Stimulated activated CD8-positive, alpha-beta memory T cell treated with anti-CD3 and anti-CD28 coated beads, Interleukin-4, amount 100 ng/mL, for 48 hours (primary cell): Measurements from ENCODE around the gene RPS2.
"Not testable (repeated sequence)": the region's sequence is repeated elsewhere in the genome, so short reads cannot be mapped to it uniquely, and the experiment has no call there.

ENCODE experiments used
- DNase-seq: peaks from one replicate; pipeline ENCODE4 v3.0.0-alpha.2; 2020

Gene RPS2

DNA sequence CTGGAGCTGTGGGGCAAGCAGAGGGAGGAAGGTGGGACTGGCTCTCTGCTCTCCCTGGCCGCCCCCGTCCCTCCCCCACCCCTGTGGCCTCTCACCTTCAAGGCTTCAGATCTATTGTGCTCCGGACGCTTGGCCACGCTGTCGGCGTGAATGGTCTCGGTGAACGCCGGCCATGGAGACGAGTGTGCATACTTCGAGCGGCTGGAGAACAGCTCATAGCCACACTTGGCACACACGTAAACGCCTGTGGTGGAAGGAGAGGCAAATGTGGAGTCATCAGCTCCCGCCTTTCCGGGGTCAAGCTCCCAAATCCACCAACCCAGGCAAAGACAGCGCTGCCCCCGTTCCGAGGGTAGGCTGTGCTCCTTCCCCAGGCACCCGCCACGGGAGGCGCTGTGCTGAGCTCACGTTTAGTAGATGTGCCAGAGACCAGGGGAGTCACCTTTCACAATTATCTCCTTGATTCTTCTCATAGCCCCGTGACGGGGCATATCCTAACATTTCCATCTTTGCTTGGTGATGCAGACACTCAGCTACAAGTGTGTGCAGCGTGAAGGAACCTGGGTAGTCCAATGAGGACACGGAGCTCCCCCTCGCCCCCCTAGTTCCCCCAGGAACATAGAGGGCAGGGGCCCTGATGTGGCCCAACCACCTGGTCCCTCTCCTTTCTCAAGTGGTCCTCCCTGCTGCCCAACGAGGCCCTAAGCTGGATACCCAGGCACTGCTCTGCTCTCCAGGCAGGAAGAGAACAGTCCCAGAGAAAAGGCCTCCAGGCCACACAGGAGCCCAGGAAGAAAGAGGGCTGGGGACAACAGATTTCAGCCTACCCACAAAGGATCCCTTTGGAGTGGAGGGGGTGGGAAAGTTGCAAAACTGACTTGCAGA, 23.2 kb downstream of the RPS2 start:
- no peak for DNase-seq

DNA sequence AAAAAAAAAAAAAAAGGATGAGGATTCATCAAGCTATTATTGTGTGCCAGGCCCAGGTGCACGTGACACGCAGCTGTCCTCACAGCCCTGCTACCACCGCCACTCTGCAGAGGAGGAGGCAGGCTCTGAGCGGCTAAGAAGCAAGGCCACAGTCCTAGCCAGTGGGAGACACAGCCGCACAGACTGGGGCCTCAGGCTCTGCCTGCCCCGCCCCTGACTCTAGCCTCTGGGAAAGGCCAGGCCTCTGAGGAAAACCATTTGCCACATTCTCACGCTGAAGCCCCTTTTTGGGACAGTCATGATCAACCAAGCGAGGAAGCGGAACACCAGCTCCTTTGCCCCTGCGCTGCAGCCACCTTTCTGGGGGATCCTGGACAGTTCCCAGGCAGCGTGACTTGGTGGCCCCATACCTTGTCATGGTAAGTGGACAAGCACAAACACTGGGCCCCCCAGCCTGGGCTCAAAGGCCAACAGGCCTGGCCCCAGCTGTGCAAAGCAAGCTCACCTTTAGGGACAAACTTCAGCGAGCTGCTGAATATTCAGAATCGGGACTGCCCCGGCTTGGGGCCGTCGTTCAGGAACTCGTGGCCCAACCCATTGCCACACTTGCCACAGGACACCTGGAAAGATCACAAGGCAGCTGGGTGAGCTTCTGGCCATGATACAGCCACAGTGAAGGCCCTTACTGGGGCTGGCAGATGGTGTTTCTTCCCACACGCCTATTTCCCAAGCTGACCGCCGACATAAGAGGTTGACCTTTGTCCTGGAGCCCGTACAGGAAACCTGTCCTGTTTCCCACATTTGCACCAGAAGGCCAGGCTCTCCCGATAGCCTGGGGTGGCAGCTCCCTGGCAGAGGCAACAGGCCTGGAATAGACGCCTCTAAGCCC, 24.1 kb downstream of the RPS2 start:
- DNase-seq, result no peak

DNA sequence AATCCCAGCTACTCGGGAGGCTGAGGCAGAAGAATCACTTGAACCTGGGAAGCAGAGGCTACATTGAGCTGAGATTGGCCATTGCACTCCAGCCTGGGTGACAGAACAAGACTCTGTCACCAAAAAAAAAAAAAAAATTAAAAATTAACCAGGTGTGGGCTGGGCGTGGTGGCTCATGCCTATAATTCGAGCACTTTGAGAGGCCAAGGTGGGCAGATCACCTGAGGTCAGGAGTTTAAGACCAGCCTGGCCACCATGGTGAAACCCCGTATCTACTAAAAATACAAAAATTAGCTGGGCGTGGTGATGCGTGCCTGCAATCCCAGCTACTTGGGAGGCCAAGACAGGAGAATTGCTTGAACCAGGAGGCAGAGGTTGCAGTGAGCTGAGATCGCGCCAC, 24.8 kb downstream of the RPS2 start:
- DNase-seq, result not testable (repeated sequence)

DNA sequence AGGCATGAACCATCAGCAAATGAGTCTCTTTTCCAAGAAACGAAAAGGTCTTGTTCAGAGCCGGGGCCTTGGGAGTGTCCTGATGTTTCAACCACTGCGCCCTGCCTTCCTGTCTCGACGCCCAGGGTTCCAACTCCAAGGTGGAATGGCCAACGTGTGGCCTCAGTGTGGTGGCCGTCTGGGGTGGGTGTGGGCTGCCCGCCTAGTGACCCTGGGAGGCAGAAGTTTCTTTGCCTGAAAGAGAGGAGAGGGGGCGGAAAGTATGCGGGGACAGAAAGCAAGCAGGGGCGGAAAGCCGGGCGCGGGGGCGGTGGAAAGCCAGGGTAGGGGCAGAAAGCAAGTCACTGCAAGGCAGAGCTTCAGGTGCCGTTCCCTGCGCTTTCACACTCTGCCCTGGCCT, 25.7 kb downstream of the RPS2 start:
- DNase-seq, result no peak

DNA sequence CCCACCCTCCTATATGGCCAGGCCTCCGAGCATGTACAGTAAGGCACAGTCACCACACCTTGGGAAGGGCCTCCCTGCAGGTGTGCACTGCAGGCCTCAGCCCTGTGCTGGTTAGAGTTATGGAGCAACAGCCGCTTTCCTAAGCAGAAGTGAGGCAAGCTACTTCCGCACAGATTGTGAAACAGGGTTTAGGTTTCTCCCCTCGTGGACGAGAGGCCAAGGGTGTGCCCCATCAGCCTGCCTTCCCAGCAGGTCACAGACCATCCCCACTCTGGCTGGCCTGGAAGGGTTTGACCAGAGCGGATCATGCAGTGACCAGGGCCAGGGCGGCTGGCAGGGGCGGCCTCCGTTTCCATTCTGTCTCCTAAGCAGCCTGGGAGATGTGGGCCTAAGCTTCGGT, 26.3 kb downstream of the RPS2 start:
- no peak for DNase-seq

DNA sequence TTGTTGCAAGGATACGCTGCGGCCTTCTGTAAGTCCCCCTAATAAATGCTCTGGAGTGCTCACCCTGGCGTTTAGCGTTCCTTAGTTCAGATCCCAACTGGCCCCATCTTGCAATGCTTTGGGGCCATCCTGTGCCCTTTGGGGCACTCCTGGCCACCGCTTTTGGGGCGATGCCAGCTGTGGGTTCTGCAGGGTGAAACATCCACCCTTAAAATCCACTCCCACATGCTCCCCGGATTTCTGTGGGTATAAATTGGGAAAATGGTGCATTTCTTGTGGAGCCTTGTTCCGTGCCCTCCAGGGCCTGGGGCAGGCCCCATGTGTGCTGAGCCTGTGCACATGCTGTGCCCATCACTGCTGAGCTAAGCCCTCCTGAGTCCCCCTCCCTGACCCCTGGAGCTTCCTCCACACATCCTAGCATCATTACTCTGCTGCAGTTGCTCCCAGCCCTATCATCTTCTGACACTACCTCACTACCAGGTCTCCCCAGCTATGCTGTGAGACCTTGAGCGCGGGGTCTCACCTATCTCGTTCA, 27.6 kb downstream of the RPS2 start:
- DNase-seq, result no peak

DNA sequence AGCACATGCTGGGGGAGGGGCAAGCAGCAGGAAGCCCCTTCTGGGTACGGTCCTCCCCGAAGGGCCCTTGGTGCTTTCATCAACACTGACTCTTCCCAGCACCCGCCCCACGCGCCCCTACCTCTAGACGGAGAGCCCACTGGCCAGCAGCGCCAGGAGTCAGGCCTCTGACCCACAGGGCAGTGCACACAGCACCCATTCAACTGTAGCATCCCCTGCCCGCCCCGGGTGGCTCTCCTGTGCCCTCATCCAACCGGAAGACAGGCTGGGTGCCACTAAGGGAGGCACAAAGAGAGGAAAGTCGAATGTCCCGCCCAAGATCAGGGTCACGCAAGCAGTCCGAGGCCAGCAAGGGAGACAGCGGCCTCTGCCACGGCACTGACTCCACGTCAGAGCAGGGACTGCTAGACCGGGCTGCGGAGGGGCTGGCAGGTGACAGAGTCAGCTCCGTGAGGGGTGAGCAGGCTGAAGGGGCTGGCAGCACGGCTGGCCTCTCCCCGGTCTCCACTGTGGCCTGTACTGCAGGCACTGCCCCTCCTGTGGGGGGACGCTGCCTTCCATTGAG, 31.4 kb downstream of the RPS2 start:
- DNase-seq, result no peak

DNA sequence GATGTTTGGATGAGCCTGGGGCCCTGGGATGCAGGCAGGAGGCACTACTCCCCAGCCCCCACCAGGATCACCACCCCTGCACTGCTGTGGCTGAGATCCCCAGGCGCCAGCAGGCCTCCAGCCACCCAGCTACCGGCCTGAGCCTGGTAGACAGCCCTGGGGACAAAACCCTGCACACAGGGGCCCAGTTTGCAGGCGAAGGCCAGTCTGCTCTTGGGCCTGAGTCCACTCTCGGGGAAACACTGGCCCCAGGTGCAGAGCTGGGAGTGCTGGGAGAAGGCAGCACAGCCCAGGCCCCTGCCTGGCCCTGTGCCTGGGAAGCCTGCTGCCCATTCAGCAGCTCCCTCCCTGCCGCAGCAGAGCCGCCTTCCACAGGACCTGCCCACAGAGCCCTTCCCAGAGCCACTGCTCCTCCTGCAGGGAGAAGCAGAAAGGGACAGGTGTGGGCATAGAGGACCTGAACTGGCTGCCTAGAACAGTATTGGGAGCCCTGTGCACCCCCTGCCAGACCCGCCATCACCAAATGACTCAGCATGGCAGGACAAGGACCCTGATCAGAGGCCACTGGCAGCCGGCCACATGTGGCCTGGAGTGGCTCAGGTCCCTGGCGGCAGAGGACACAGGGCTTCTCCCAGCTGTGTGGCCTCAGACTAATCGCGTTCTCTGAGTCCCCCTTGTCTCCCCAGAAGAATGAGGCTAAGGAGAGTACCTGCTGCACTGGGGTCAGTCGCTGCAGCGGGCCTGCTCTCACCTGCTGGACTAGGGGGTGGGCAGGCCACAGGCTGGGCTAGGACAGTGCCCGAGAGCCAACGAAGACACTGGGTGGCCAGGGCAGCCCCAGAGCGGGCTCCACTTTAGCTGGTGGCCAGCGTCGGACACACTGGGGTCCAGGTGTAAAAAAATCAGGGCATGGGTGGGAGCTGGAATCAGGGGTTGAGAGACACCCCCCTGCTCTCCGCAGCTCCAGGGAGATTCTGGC, 32.3 kb downstream of the RPS2 start:
- DNase-seq, result no peak

DNA sequence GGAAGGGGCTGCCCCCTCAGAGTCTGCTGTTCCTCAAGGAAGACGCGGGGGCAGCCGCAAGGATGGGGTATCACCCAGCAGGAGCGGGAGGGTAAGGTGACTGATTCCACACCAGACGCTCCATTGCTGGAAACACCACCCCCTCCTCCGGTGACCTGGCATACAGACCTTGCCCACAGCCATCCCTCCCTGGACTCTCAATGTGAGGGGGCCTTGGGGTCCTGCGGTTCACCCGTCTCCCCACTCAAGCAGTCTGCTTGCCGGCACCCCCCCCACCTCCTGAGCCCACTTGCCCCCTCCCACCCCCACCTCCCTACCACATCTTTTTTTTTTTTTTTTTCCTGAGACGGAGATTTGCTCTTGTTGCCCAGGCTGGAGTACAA, 34.3 kb downstream of the RPS2 start:
- no peak for DNase-seq

DNA sequence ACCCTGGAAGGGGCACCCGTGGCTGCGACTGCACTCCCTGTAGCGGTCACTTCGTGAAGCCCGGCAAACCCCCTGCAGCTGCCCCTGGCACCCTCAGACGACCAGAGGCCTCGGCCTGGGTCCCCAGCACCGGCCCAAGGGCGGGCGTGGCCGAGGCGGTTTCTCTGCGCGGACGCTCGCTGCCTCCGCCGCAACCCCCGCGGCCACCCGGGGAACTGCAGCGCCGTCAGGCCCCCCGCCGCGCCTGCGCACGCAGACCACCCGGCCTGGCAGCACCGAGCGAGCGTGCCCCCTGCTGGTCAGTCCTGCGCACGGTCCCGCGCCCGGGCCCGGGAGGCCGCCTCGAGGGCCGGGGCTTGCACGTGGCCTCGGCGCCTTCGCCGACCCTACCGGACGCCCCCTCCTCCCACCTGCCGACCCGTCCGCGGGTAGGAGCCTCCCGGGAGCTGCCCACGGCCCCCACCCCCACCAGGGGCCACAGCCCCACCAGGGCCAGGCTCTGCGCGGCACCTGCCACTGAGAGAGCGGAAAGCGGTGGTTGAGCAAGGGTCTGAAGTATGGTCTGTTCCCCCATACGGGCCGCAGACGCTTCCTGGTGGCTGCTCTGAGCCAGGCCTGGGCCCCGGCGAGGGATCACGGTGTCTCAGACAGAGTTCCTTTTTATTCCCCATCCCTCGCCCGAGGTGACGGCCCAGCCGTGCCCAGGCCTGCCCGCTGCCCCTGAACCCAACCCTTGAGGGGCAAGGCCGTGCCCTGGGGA, 34.9 kb downstream of the RPS2 start:
- DNase-seq, result peak; percentile 97

DNA sequence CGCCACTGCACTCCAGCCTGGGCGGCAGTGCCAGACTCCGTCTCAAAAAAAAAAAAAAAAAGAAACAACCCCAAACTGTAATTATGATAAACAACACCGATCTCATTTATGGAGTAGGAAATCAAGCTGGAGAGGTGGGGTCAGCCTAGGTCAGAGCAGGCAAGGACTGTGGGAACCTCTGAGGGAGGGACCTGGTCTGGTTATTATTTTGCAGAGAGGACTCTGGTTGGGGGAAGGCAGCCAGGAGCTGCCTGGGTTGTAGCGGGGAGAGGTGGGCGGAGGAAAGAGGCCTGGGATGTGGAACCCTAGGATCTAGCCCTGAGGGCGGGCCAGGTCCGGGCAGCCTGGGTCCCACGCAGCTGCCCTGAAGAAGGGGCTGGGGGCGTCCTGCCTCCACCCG, 35.5 kb downstream of the RPS2 start:
- DNase-seq, result peak; percentile 36

DNA sequence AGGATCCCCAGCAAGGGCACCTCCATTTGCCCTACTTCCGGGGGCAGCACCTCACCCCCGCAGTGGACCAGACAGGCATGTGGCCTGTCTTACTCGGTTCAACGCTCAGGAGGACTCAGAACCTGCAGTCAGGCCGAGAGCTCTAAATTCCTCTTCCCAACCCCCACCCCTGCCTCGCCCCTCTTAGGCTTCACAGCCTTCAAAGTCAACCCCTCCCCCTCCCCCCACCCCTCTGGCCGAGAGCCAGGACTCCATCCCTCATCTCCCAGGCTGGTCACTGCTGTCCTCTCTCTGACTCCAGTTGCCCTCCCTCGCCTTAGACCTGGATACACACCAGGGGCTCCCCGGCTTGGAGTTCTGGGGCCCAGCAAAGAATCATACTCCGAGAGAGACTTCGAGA, 38.4 kb downstream of the RPS2 start:
- DNase-seq, result no peak

DNA sequence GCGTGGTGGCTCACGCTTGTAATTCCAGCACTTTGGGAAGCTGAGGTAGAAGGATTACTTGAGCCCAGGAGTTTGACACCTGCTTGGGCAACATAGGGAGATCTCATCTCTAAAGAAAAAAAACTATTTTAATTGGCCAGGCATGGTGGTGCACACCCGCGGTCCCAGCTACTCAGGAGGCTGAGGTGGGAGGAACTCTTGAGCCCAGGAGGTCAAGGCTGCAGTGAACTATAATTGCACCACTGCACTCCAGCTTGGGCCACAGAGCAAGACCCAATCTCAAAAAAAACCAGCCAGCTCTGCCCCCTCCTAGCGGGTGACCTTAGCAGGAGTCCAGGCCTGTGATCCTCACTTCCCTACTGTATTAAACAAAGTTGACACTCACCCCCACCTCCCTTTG, 40.5 kb downstream of the RPS2 start:
- no peak for DNase-seq

DNA sequence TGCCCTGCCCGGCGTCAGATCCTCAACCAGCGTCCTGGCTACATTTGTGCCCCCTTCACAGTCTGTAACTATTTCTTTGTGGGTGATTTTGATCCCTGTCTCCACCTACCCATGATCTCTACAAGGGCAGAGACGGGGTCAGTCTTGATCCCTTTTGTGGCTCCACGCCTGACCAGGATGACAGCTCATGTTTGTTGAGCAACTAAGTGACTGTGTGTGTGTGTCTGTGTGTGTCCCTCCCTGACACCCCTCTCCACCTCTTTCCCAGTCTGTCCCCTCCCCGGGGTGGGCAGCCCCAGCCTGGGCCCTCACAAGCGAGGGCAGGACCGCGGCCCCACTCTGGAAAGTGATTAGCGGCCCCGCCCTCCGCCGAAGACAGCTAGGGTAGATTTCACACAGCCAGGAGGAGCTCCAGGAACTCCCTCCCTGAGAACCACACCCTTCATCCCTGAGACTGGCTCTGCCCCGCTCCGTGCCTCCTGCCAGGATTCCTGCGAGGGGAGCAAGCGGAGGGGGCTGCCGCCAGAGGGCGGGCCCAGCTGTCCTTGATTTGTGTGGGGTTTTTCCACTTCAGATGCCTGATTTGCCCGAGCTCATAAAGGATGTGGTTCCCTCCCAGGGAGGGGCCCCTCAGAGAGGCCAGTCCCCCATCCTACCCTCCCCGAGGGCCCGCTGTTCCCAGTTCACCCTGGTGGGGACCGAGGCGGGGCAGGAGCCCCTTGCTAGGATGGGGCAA, 41.2 kb downstream of the RPS2 start:
- no peak for DNase-seq

DNA sequence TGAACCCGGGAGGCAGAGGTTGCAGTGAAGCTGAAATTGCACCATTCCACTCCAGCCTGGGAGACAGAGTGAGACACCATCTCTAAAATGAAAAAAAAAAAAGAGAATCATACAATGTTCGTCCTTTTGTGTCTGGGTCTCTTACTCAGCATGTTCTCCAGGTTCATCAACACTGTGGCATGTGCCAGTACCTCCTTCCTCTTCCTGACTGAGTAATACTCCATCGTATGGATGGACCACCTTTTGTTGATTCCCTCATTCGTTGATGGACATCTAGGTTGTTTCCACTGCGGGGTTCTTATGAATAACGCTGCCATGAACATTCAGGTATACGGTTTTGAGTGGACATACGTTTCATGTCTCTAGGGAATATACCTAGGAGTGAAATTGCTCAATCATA, 42.3 kb downstream of the RPS2 start:
- no peak for DNase-seq

DNA sequence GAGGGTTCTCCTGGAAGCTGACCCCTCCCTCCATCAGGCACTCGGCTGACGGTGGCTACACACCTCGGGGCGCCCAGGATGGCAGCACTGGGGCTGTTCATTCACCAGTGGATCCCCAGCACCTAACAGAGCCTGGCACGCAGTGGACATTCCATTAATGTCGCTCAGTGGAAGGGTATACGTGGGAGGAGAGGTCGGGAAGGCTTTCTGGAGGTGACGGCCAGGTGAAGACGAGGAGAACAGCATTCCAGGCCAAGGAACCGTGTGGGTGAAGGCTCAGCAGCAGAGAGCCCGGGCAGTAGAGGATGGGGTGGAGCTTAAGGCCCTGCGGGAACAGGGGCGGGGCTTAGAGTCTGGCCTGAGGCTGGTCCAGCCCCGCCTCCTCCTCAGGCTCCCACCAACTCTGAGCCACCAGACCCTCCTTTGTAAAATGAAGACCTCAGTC, 43.9 kb downstream of the RPS2 start:
- DNase-seq, result peak; percentile 50

DNA sequence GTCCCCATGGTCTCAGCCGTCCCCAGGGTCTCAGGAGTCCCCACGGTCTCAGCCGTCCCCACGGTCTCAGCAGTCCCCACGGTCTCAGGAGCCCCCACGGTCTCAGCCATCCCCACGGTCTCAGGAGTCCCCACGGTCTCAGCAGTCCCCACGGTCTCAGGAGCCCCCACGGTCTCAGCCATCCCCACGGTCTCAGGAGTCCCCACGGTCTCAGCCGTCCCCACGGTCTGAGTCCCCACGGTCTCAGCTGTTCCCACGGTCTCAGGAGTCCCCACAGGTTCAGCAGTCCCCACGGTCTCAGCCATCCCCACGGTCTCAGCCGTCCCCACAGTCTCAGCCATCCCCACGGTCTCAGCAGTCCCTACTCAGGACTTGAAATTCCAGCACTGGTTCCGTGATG, 44.5 kb downstream of the RPS2 start:
- not testable (repeated sequence) for DNase-seq

DNA sequence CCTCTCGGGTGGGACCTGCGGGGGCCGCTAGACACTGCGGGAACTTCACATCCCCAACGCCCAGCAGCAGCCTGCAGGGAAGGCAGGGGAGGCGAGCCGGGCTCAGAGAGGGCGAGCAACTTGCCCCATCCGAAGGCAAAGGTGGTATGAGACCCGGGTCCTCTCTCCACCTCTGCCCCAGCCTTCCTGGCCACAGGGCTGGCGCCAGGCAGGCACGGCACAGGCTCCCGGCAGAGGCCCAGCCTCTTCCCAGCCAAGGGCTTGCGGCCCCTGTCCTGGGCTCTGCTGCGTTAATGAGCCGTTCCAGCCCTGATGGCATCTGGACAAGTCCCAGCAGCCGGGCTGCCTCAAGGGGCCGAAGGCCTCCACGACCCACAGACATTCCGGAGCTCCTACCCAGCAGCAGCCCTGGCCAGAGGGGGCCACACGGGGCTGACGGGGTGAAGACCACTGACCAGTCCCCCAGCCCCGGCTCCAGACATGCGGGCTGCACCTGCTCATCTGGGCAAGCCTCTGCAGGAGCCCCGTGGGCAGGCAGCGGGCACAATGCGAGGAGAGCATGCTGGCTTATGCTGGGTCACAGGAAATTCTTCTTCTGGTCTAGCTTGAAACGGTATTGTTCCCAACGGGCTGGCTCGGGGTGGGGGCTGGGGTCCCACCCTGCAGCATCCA, 45.2 kb downstream of the RPS2 start:
- DNase-seq, result no peak

DNA sequence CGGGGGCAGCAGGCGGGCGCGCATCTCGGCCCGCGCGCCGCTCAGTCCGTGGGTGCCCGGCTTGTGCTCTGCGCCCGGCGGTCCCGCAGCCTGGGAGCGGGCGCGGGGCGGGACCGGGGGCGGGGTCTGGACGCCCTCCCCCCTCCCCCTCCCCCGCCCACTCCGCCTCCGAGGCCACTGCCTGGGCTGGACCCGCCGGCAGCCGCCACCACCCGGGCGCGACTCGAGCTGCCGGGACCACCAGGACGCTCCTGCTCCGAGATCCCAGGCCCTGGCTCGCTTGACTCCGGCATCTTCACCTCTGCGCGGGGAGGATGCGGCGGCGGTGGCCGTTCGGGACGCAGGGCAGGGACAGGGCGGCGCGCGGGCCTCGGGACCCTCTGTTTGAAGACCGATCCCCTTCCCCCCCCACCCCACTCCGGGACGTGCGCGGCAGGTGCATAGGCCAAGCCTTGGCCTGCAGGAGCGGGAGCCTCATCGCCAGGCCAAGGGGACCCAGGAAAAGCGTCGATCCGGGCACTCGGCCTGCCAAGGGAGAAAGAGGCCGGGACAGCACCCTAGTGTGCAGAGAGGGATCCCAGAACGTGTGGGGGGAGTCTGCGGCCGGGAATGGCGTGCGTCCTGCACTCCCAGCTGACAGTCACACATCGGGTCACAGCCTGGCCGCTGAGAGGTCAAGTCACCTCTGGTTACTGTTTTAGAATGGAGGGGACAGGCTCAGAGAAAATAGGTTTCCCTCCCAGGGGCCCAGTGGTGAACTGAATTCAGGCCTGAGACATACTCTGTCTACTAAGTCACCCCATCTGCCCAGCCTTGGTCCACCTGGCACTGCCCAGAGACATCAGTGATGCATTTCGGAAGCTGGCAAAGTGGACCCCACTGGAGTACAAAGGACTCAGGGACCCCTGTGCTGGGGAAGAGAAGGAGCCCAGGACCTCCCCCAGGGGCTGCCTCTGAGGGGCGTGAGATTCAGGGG, 46.0 kb downstream of the RPS2 start, which contains the start of gene HS3ST6:
HS3ST6 (minus strand) TSS at position 65 of the 976 bp plus-strand sequence. CDS start 92 bp downstream, outside the sequence.
- no peak for DNase-seq
